Keratinocyte (primary cell): ENCODE data around the gene TYSND1. TPM values are rescaled to one million over a fixed set of nuclear protein-coding genes. Genes with fewer than 3 reads are reported as not detected.

Experiments used
- DNase-seq: peaks from one replicate; pipeline ENCODE4 v3.0.0-alpha.2; 2011; ENCODE audit warnings: low read depth, missing footprints, low spot score
- FAIRE-seq: peaks from 2 replicates; lab custom pipeline; 2011; peaks lifted over from hg19 to GRCh38; lab: Jason Lieb, UNC
- H2AFZ ChIP-seq: 2 replicates; pipeline ENCODE4 v1.6.0; 2012; ENCODE audit warnings: low read length, control low read depth, inconsistent platforms; ENCODE audit not compliant: control insufficient read depth
- H3K27ac ChIP-seq: 2 replicates; pipeline ENCODE4 v1.5.1; 2011; ENCODE audit warnings: low read length; ENCODE audit not compliant: control insufficient read depth, insufficient read depth
- H3K27me3 ChIP-seq: 3 replicates; pipeline ENCODE4 v1.6.0; 2011; ENCODE audit warnings: low read length; ENCODE audit not compliant: control insufficient read depth, insufficient read depth; ENCODE audit errors: extremely low read depth
- H3K36me3 ChIP-seq, 2 experiments: 2 replicates in 1 of 2; 3 replicates in 1 of 2; pipeline ENCODE4 v1.5.1; 2011; ENCODE audit warnings: low read length in 2 of 2, mild to moderate bottlenecking in 1 of 2; ENCODE audit not compliant: control insufficient read depth in 2 of 2, insufficient read depth in 2 of 2; ENCODE audit errors: extremely low read depth in 1 of 2
- H3K4me1 ChIP-seq: 3 replicates; pipeline ENCODE4 v1.5.1; 2011; ENCODE audit warnings: low read length; ENCODE audit not compliant: control insufficient read depth, insufficient read depth; ENCODE audit errors: extremely low read depth
- H3K4me2 ChIP-seq: 3 replicates; pipeline ENCODE4 v1.6.0; 2011; ENCODE audit warnings: low read depth, low read length; ENCODE audit not compliant: control insufficient read depth, insufficient read depth; ENCODE audit errors: extremely low read depth
- H3K4me3 ChIP-seq, 3 experiments: fragments of 200-600 bp in 1 of 3; sonication (generic) in 1 of 3; 2 replicates in 2 of 3; 3 replicates in 1 of 3; pipeline ENCODE4 v1.5.1; 2011 to 2016; ENCODE audit warnings: low read length in 3 of 3, mild to moderate bottlenecking in 3 of 3, control low read depth in 2 of 3, inconsistent platforms in 1 of 3, low read depth in 1 of 3, mixed read lengths in 1 of 3, mixed run types in 1 of 3, moderate library complexity in 1 of 3; ENCODE audit not compliant: control insufficient read depth in 2 of 3, insufficient read depth in 2 of 3; ENCODE audit errors: extremely low read depth in 1 of 3
- H3K79me2 ChIP-seq: 2 replicates; pipeline ENCODE4 v1.6.0; 2012; ENCODE audit warnings: low read length; ENCODE audit not compliant: control insufficient read depth, insufficient read depth
- H3K9ac ChIP-seq: 3 replicates; pipeline ENCODE4 v1.6.0; 2011; ENCODE audit warnings: low read length; ENCODE audit not compliant: control insufficient read depth, insufficient read depth; ENCODE audit errors: extremely low read depth
- H3K9me1 ChIP-seq: 3 replicates; pipeline ENCODE4 v1.6.0; 2011; ENCODE audit warnings: low read length; ENCODE audit not compliant: control insufficient read depth, insufficient read depth; ENCODE audit errors: extremely low read depth
- H3K9me3 ChIP-seq: 2 replicates; pipeline ENCODE4 v1.5.1; 2012; ENCODE audit warnings: low read depth, low read length; ENCODE audit not compliant: control insufficient read depth
- H4K20me1 ChIP-seq: 3 replicates; pipeline ENCODE4 v1.6.0; 2011; ENCODE audit warnings: low read length; ENCODE audit not compliant: control insufficient read depth, insufficient read depth; ENCODE audit errors: extremely low read depth
- EZH2 ChIP-seq: IDR thresholded peaks from one replicate; pipeline ENCODE4 v1.6.1; 2012; ENCODE audit warnings: inconsistent platforms, mild to moderate bottlenecking, low read length, moderate library complexity
- dilution Hi-C: fragments of 300-500 bp; cut with MboI; formaldehyde crosslinking; loops from one replicate; pipeline ENCODE4 v1.7.0; 2020; ENCODE audit warnings: low sequenced_read_pairs; ENCODE audit not compliant: extremely low pct_ligation_motif_present
- polyA plus RNA-seq, 5 experiments: library from polyadenylated mRNA; depleted of rRNA in 3 of 5; stranded (reverse) in 3 of 5; stranded (forward) in 1 of 5; unstranded in 1 of 5; fragments of >200 nt; gene quantifications; 1 replicate in 1 of 5; 2 replicates in 3 of 5; 3 replicates in 1 of 5; pipeline versions ENCODE4 v1.2.1 to v1.2.3, GENCODE V29; 2011 to 2012; ENCODE audit warnings: missing spikeins in 2 of 5, low read depth in 1 of 5, low replicate concordance in 1 of 5
- TF ChIP-seq, protein P1 (sequence below), 3 experiments: IDR thresholded peaks in 1 of 3; conservative IDR thresholded peaks in 1 of 3; optimal IDR thresholded peaks in 1 of 3; 2 replicates in 2 of 3; 3 replicates in 1 of 3; pipeline versions ENCODE3 to v1.5.1; 2011; ENCODE audit warnings: low read length in 3 of 3, mild to moderate bottlenecking in 3 of 3, moderate library complexity in 2 of 3, control low read depth in 1 of 3, inconsistent platforms in 1 of 3; ENCODE audit not compliant: insufficient read depth in 2 of 3; ENCODE audit errors: extremely low read depth in 1 of 3

TYSND1 gene
- polyA plus RNA-seq, 1 donor (not counting 4 experiments of a cell fraction or from before 2014, with no cell fraction given): 9.9 TPM

GRCh38 chr10:70162892-70163201 is 16.3 kb upstream of the TYSND1 start:
- Histone ChIP-seq H3K36me3 (peaks cover 7 to 29% of the 10 kb centered on the region in 2 experiments), H3K79me2 (peaks cover 74% of the 10 kb centered on the region), H3K4me1 (no peaks in the 10 kb centered on the region), H4K20me1 (no peaks in the 10 kb centered on the region), H3K9me1 (no peaks in the 10 kb centered on the region), H3K9ac (no peak overlapping the region), H2AFZ (no peak overlapping the region), H3K4me2 (no peak overlapping the region), H3K27ac (no peak overlapping the region), H3K9me3 (no peaks in the 10 kb centered on the region), H3K4me3 (no peak overlapping the region), H3K27me3 (no peaks in the 10 kb centered on the region)
- no peak for FAIRE-seq
- DNase-seq: no peak
- TF ChIP-seq EZH2: no peak
- TF ChIP-seq, protein P1, sequence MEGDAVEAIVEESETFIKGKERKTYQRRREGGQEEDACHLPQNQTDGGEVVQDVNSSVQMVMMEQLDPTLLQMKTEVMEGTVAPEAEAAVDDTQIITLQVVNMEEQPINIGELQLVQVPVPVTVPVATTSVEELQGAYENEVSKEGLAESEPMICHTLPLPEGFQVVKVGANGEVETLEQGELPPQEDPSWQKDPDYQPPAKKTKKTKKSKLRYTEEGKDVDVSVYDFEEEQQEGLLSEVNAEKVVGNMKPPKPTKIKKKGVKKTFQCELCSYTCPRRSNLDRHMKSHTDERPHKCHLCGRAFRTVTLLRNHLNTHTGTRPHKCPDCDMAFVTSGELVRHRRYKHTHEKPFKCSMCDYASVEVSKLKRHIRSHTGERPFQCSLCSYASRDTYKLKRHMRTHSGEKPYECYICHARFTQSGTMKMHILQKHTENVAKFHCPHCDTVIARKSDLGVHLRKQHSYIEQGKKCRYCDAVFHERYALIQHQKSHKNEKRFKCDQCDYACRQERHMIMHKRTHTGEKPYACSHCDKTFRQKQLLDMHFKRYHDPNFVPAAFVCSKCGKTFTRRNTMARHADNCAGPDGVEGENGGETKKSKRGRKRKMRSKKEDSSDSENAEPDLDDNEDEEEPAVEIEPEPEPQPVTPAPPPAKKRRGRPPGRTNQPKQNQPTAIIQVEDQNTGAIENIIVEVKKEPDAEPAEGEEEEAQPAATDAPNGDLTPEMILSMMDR (optimal IDR thresholded peaks at IDR 0.05 in 1 of 3, IDR thresholded peaks at IDR 0.05 in 1 of 3, conservative IDR thresholded peaks at IDR 0.05 in 1 of 3; ENCODE audit: extremely low read depth in 1 of 3, insufficient read depth in 2 of 3, low read length in 3 of 3): no peak
- dilution Hi-C loops: no loop called here

- no peaks in the 10 kb centered on the region for H3K4me1 ChIP-seq
- FAIRE-seq: no peak
Observed at GRCh38 chr10:70162151-70162891, 15.8 kb upstream of the TYSND1 start.

More at GRCh38 chr10:70162151-70162891, 15.8 kb upstream of the TYSND1 start:
- H3K9me1 ChIP-seq: no peaks in the 10 kb centered on the region
- dilution Hi-C loops: no loop called here
- H3K27ac ChIP-seq: no peak overlapping the region
- no peak overlapping the region for H3K4me2 ChIP-seq
- TF ChIP-seq, protein P1 (optimal IDR thresholded peaks at IDR 0.05 in 1 of 3, IDR thresholded peaks at IDR 0.05 in 1 of 3, conservative IDR thresholded peaks at IDR 0.05 in 1 of 3; ENCODE audit: extremely low read depth in 1 of 3, insufficient read depth in 2 of 3, low read length in 3 of 3): no peak
- TF ChIP-seq EZH2: no peak
- no peak overlapping the region for H3K9ac ChIP-seq
- H3K79me2 ChIP-seq: peaks cover 69% of the 10 kb centered on the region
- no peaks in the 10 kb centered on the region for H3K27me3 ChIP-seq
- no peaks in the 10 kb centered on the region for H3K9me3 ChIP-seq
- H2AFZ ChIP-seq: no peak overlapping the region
- H4K20me1 ChIP-seq: no peaks in the 10 kb centered on the region
- DNase-seq: no peak
- H3K36me3 ChIP-seq: peaks cover 8 to 31% of the 10 kb centered on the region in 2 experiments
- H3K4me3 ChIP-seq: no peak overlapping the region
